H9 (cell line): ENCODE data around the gene DNASE1. TPM values are rescaled to one million over a fixed set of nuclear protein-coding genes. Genes with fewer than 3 reads are reported as not detected.

Experiments used
- DNase-seq: peaks from one replicate; pipeline ENCODE4 v3.0.0-alpha.2; 2017
- H2AFZ ChIP-seq: one replicate; pipeline ENCODE4 v1.6.1; 2013; ENCODE audit warnings: mild to moderate bottlenecking, low read length, control low read depth, moderate library complexity
- H2AK5ac ChIP-seq: 2 replicates; pipeline ENCODE4 v1.6.1; 2013; ENCODE audit warnings: low read length, control low read depth, mixed read lengths; ENCODE audit not compliant: insufficient read length
- H2BK120ac ChIP-seq: one replicate; pipeline ENCODE4 v1.6.1; 2013; ENCODE audit warnings: low read depth, mild to moderate bottlenecking, low read length, control low read depth, inconsistent platforms; ENCODE audit not compliant: poor library complexity, severe bottlenecking
- H2BK12ac ChIP-seq: 2 replicates; pipeline ENCODE4 v1.6.1; 2013; ENCODE audit warnings: low read length, control low read depth, mixed read lengths, low read depth; ENCODE audit not compliant: insufficient read length
- H2BK15ac ChIP-seq: 2 replicates; pipeline ENCODE4 v1.6.1; 2013; ENCODE audit warnings: low read depth, low read length, control low read depth
- H2BK20ac ChIP-seq: one replicate; pipeline ENCODE4 v1.6.1; 2013; ENCODE audit warnings: low read depth, mild to moderate bottlenecking, low read length, control low read depth, inconsistent platforms; ENCODE audit not compliant: poor library complexity, severe bottlenecking
- H2BK5ac ChIP-seq: 2 replicates; pipeline ENCODE4 v1.6.1; 2013; ENCODE audit warnings: low read length, control low read depth, mixed read lengths; ENCODE audit not compliant: insufficient read length
- H3K14ac ChIP-seq: 2 replicates; pipeline ENCODE4 v1.6.1; 2013; ENCODE audit warnings: low read length, control low read depth; ENCODE audit not compliant: insufficient read depth
- H3K18ac ChIP-seq: 2 replicates; pipeline ENCODE4 v1.6.1; 2013; ENCODE audit warnings: low read depth, mild to moderate bottlenecking, mixed read lengths, low read length, control low read depth; ENCODE audit not compliant: insufficient read length
- H3K23ac ChIP-seq: 2 replicates; pipeline ENCODE4 v1.6.1; 2013; ENCODE audit warnings: low read length, control low read depth, mixed read lengths, low read depth; ENCODE audit not compliant: insufficient read length
- H3K23me2 ChIP-seq: 2 replicates; pipeline ENCODE4 v1.6.1; 2013; ENCODE audit warnings: low read depth, mild to moderate bottlenecking, mixed read lengths, low read length, control low read depth; ENCODE audit not compliant: insufficient read length, poor library complexity, severe bottlenecking
- H3K27ac ChIP-seq: 2 replicates; pipeline ENCODE4 v1.5.1; 2013; ENCODE audit warnings: low read length, control low read depth, mixed read lengths, low read depth; ENCODE audit not compliant: insufficient read length
- H3K27me3 ChIP-seq: 2 replicates; pipeline ENCODE4 v1.6.1; 2013; ENCODE audit warnings: low read length, control low read depth, inconsistent platforms; ENCODE audit not compliant: insufficient read depth
- H3K4ac ChIP-seq: 2 replicates; pipeline ENCODE4 v1.6.1; 2013; ENCODE audit warnings: low read depth, mild to moderate bottlenecking, control low read depth, inconsistent platforms, low read length, moderate library complexity
- H3K4me1 ChIP-seq: 2 replicates; pipeline ENCODE4 v1.6.1; 2013; ENCODE audit warnings: low read length, control low read depth, inconsistent platforms; ENCODE audit not compliant: insufficient read depth
- H3K4me2 ChIP-seq: 2 replicates; pipeline ENCODE4 v1.6.1; 2013; ENCODE audit warnings: low read length, control low read depth, mixed read lengths; ENCODE audit not compliant: insufficient read length, insufficient read depth
- H3K56ac ChIP-seq: 2 replicates; pipeline ENCODE4 v1.6.1; 2013; ENCODE audit warnings: low read depth, mild to moderate bottlenecking, mixed read lengths, low read length, control low read depth; ENCODE audit not compliant: insufficient read length
- H3K79me1 ChIP-seq: 2 replicates; pipeline ENCODE4 v1.6.1; 2013; ENCODE audit warnings: low read depth, mild to moderate bottlenecking, moderate library complexity, low read length, control low read depth, inconsistent platforms; ENCODE audit not compliant: insufficient read depth, poor library complexity, severe bottlenecking
- H3K79me2 ChIP-seq: 2 replicates; pipeline ENCODE4 v1.6.1; 2013; ENCODE audit warnings: low read length, control low read depth, inconsistent platforms; ENCODE audit not compliant: insufficient read depth
- H3K9ac ChIP-seq: 2 replicates; pipeline ENCODE4 v1.6.1; 2013; ENCODE audit warnings: low read length, control low read depth, mixed read lengths; ENCODE audit not compliant: insufficient read length; ENCODE audit errors: extremely low read depth
- H3K9me3 ChIP-seq: one replicate; pipeline ENCODE4 v1.6.1; 2013; ENCODE audit warnings: low read depth, low read length, inconsistent platforms; ENCODE audit not compliant: control insufficient read depth
- H3T11ph ChIP-seq: one replicate; pipeline ENCODE4 v1.6.1; 2013; ENCODE audit warnings: mild to moderate bottlenecking, low read length, control low read depth, inconsistent platforms
- H4K20me1 ChIP-seq: one replicate; pipeline ENCODE4 v1.6.1; 2013; ENCODE audit not compliant: control insufficient read depth, insufficient read length, insufficient read depth
- H4K5ac ChIP-seq: 2 replicates; pipeline ENCODE4 v1.6.1; 2013; ENCODE audit warnings: low read depth, mild to moderate bottlenecking, mixed read lengths, low read length, control low read depth; ENCODE audit not compliant: insufficient read length
- H4K8ac ChIP-seq: replicated peaks from 2 replicates; pipeline ENCODE4 v1.6.1; 2013; ENCODE audit warnings: low read length, control low read depth, mixed read lengths, low read depth; ENCODE audit not compliant: insufficient read length
- H4K91ac ChIP-seq: 2 replicates; pipeline ENCODE4 v1.6.1; 2013; ENCODE audit warnings: low read depth, mild to moderate bottlenecking, moderate library complexity, mixed read lengths, low read length, control low read depth; ENCODE audit not compliant: insufficient read length
- H3K27ac Mint-ChIP-seq, 3 experiments: 2 replicates in 2 of 3; 3 replicates in 1 of 3; pipeline ENCODE4 v1.8.0; 2020 to 2021; ENCODE audit warnings: mixed read lengths in 3 of 3, mild to moderate bottlenecking in 1 of 3, moderate library complexity in 1 of 3
- H3K27me3 Mint-ChIP-seq: 2 replicates; pipeline ENCODE4 v1.8.0; 2021; ENCODE audit warnings: low read depth, mild to moderate bottlenecking, moderate library complexity, mixed read lengths
- H3K36me3 Mint-ChIP-seq, 3 experiments: 2 replicates in 2 of 3; 3 replicates in 1 of 3; pipeline ENCODE4 v1.8.0; 2020 to 2021; ENCODE audit warnings: low read depth in 3 of 3, mixed read lengths in 3 of 3; ENCODE audit not compliant: insufficient read depth in 1 of 3
- H3K4me1 Mint-ChIP-seq, 2 experiments: 2 replicates each; pipeline ENCODE4 v1.8.0; 2020; ENCODE audit warnings: mixed read lengths in 2 of 2
- H3K4me3 Mint-ChIP-seq, 2 experiments: 2 replicates in 1 of 2; 3 replicates in 1 of 2; pipeline ENCODE4 v1.8.0; 2020 to 2021; ENCODE audit warnings: mild to moderate bottlenecking in 2 of 2, mixed read lengths in 2 of 2, moderate library complexity in 1 of 2
- H3K9me3 Mint-ChIP-seq, 2 experiments: 2 replicates in 1 of 2; 3 replicates in 1 of 2; pipeline ENCODE4 v1.8.0; 2020; ENCODE audit warnings: mild to moderate bottlenecking in 2 of 2, mixed read lengths in 2 of 2, moderate library complexity in 1 of 2
- CTCF ChIP-seq: fragments of 200-600 bp; sonication (generic); conservative IDR thresholded peaks from 3 replicates; pipeline ENCODE4 v1.8.0; 2021; ENCODE audit warnings: antibody characterized with exemption, mild to moderate bottlenecking
- WGBS: extraction: QIAGEN DNeasy Blood & Tissue Kit; methylation state at CpG from one replicate; pipeline ENCODE4 v1.1.7; 2013; ENCODE audit warnings: missing lambda C conversion rate, low lambda C conversion rate, mixed read lengths; ENCODE audit not compliant: insufficient read length; ENCODE audit errors: extremely low coverage; 5-methylcytosine and 5-hydroxymethylcytosine counted together
- total RNA-seq: library from RNA; stranded (reverse); gene quantifications from 2 replicates; pipeline ENCODE4 v1.2.1, GENCODE V29; 2021

Gene DNASE1
- total RNA-seq, 1 experiment from 2014 or later: 10.1 TPM

- H3K27ac ChIP-seq: no peak overlapping the region
- no peak for TF ChIP-seq CTCF
Measured at GRCh38 chr16:3623642-3624041, 30.8 kb upstream of the DNASE1 start.

More at GRCh38 chr16:3623642-3624041, 30.8 kb upstream of the DNASE1 start:
- no peak overlapping the region for H2BK15ac ChIP-seq
- H2BK20ac ChIP-seq: no peak overlapping the region
- H3K9me3 ChIP-seq: no peaks in the 10 kb centered on the region
- H2BK120ac ChIP-seq: no peak overlapping the region
- H3K9me3 Mint-ChIP-seq: no peaks in the 10 kb centered on the region
- no peak overlapping the region for H2AFZ ChIP-seq
- H2AK5ac ChIP-seq: no peak overlapping the region
- H4K8ac ChIP-seq: no peak overlapping the region
- H4K20me1 ChIP-seq: no peaks in the 10 kb centered on the region
- H3K23me2 ChIP-seq: no peaks in the 10 kb centered on the region
- no peaks in the 10 kb centered on the region for H3K27me3 ChIP-seq
- WGBS: no CpG with 5 or more reads among the region's 3 CpGs
- no peak overlapping the region for H3K9ac ChIP-seq
- H3K4me3 Mint-ChIP-seq: no peak overlapping the region
- no peak overlapping the region for H3K4me2 ChIP-seq
- H3K79me1 ChIP-seq: peaks cover 6% of the 10 kb centered on the region
- no peaks in the 10 kb centered on the region for H3K4me1 ChIP-seq
- H3K4me1 Mint-ChIP-seq: peaks cover 9 to 13% of the 10 kb centered on the region in 2 experiments
- H3K79me2 ChIP-seq: no peaks in the 10 kb centered on the region
- H3T11ph ChIP-seq: no peak overlapping the region
- H3K56ac ChIP-seq: no peak overlapping the region
- no peaks in the 10 kb centered on the region for H3K27me3 Mint-ChIP-seq
- no peak overlapping the region for H3K14ac ChIP-seq
- H3K27ac Mint-ChIP-seq: peak overlapping the region in 1 of 3 experiments; percentile 13; a peak in 1 of 7 replicates
- H4K91ac ChIP-seq: no peak overlapping the region
- no peaks in the 10 kb centered on the region; a peak in 1 of 7 replicates for H3K36me3 Mint-ChIP-seq
- DNase-seq: no peak
- H2BK12ac ChIP-seq: no peak overlapping the region
- no peak overlapping the region for H2BK5ac ChIP-seq
- no peak overlapping the region for H4K5ac ChIP-seq
- H3K4ac ChIP-seq: no peak overlapping the region
- no peak overlapping the region for H3K18ac ChIP-seq
- no peak overlapping the region for H3K23ac ChIP-seq
